22Rv1 (cell line): Measurements from ENCODE around the gene POR.

Source experiments
- H3K27ac ChIP-seq: fragments of 450-650 bp; 2 replicates; pipeline ENCODE4 v1.5.1; 2017
- CTCF ChIP-seq: fragments of 450-650 bp; IDR thresholded peaks from 2 replicates; pipeline ENCODE4 v1.5.1; 2017; ENCODE audit warnings: mild to moderate bottlenecking
- ZFX ChIP-seq: fragments of 450-650 bp; IDR thresholded peaks from 2 replicates; pipeline ENCODE4 v1.6.1; 2017; ENCODE audit warnings: antibody characterized with exemption, borderline replicate concordance

POR gene

GRCh38 chr7:75967487-75967997 lies 52.6 kb downstream of the POR start:
- no peak overlapping the region for H3K27ac ChIP-seq
- TF ChIP-seq CTCF (no peak), ZFX (no peak)

- no peak overlapping the region for H3K27ac ChIP-seq
- no peak for TF ChIP-seq CTCF
- TF ChIP-seq ZFX = no peak
These were observed 53.1 kb downstream of the POR start for GRCh38 chr7:75968012-75968411.

DNA sequence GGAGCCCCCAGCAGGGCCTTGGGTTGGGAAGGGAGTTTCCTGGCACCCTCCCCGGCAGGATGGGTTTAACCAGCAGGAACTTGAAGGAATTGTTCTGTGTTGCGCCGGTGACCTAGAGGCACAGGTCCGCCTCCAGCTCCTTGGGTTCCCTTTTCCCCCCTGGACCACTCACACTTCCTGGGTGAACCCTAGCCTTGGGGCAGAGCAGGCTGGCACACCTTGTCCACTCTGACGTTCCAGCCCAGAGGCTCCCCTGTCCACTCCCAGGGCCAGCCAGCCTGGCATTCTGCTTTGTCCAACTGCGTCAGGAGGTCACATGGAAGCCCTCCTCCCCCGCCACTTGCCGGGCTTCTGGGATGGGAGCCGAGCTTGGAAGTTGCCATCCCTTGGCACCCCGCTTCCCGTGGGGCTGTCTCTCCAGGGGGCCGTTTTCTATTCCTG lies 53.6 kb downstream of the POR start:
- H3K27ac ChIP-seq = peak overlapping the region; percentile 40

GRCh38 chr7:75969182-75969581 lies 54.2 kb downstream of the POR start:
- H3K27ac ChIP-seq = peak overlapping the region; percentile 40
- TF ChIP-seq CTCF (no peak), ZFX (no peak)

More for the DNA sequence above, 53.6 kb downstream of the POR start:
- TF ChIP-seq CTCF = no peak
- TF ChIP-seq ZFX = no peak

GRCh38 chr7:75969704-75970498 lies 54.9 kb downstream of the POR start:
- H3K27ac ChIP-seq = peak overlapping the region; percentile 40
- TF ChIP-seq CTCF (no peak), ZFX (no peak)

DNA sequence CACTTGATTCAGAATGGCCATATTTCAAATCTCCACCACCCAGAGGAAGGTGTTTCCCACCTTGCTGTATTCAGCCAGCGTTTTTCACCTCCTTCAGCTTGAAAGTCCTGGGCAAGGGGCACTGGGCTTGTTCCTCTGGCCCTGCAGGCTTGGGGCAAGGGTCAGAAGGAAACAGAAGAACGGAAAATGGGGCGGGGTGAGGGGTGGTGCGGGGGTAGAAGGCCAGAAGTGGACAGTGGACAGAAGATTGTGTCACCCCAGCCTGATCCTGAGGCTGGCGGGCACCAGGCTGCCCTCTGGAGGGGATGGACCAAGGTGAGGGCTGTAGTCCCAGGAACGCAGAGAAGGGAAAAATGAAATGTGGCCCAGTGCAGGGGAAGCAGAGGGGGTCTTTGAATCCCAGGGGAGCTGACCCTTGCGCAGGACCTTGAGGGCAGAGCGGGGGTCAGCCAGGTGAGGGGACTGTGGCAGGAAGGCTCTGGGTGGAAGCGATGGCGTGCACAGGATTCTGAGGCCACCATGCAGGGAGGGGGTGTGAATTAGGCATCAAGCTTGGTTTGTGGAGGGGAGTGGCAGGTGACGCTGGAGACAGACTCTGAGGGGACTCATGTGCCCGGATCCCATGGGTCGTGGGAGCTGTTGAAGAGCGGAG lies 56.5 kb downstream of the POR start:
- TF ChIP-seq ZFX = no peak
- no peak for TF ChIP-seq CTCF
- H3K27ac ChIP-seq = no peak overlapping the region
